SK-N-MC (cell line): ENCODE data around the gene ABCC1.

Experiments
- EZH2 ChIP-seq: fragments of 200-600 bp; sonication (generic); IDR thresholded peaks from one replicate; pipeline ENCODE4 v1.6.1; 2017; ENCODE audit warnings: antibody characterized with exemption
- POLR2AphosphoS5 ChIP-seq: IDR thresholded peaks from 2 replicates; pipeline ENCODE4 v1.6.1; 2012; ENCODE audit warnings: mild to moderate bottlenecking, low read depth, low read length, borderline replicate concordance

DNA sequence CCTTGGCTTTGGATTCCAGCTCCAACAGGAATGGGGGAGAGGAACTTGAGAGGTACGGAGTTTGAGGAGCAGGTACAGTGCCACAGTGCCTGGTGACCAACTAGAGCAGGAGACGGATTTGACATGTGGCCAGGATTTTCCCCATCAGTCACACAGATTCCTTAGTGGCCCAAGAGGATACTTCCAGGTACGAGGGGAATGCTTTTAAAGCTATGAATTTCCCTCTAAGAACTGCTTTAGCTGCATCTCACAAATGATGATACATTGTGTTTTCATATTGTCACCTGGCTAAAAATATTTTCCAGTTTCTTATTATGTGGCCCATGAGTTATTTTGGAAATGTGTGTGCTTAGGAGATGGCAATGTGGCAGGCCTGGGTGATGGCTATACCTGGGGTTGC, 175.6 kb downstream of the ABCC1 start:
- TF ChIP-seq EZH2 (no peak), POLR2AphosphoS5 (no peak)
